DND-41 (cell line): ENCODE data around the gene GNG8.

Source experiments
- ATAC-seq: fragments of 200-7000 bp; cut with Tn5 transposase; 3 replicates; pipeline ENCODE4 v1.9.1; 2021; ENCODE audit warnings: low read depth; ENCODE audit not compliant: insufficient read depth
- DNase-seq: peaks from one replicate; pipeline ENCODE4 v3.0.0-alpha.2; 2020
- H2AFZ ChIP-seq: 2 replicates; pipeline ENCODE4 v1.6.0; 2012; ENCODE audit warnings: low read depth, low read length
- H3K27ac ChIP-seq: 2 replicates; pipeline ENCODE4 v1.5.1; 2012; ENCODE audit warnings: low read length, inconsistent platforms
- H3K27me3 ChIP-seq: fragments of 200-600 bp; sonication (generic); 2 replicates; pipeline ENCODE4 v1.6.0; 2012; ENCODE audit warnings: low read length, mild to moderate bottlenecking, inconsistent platforms; ENCODE audit not compliant: insufficient read depth, poor library complexity
- H3K36me3 ChIP-seq: 2 replicates; pipeline ENCODE4 v1.5.1; 2012; ENCODE audit warnings: low read length, inconsistent platforms; ENCODE audit not compliant: insufficient read depth
- H3K4me1 ChIP-seq: 2 replicates; pipeline ENCODE4 v1.5.1; 2012; ENCODE audit warnings: mild to moderate bottlenecking, low read length; ENCODE audit not compliant: insufficient read depth
- H3K4me2 ChIP-seq: 2 replicates; pipeline ENCODE4 v1.6.0; 2012; ENCODE audit warnings: mild to moderate bottlenecking, moderate library complexity, low read length, inconsistent platforms; ENCODE audit not compliant: insufficient read depth
- H3K4me3 ChIP-seq, 2 experiments: fragments of 200-600 bp in 1 of 2; shearing (Covaris generic) in 1 of 2; 2 replicates each; pipeline ENCODE4 v1.5.1; 2012 to 2016; ENCODE audit warnings: inconsistent platforms in 2 of 2, low read length in 2 of 2, mild to moderate bottlenecking in 2 of 2, low read depth in 1 of 2, moderate library complexity in 1 of 2
- H3K79me2 ChIP-seq: 2 replicates; pipeline ENCODE4 v1.6.0; 2012; ENCODE audit warnings: low read length, inconsistent platforms; ENCODE audit not compliant: insufficient read depth
- H3K9ac ChIP-seq: 2 replicates; pipeline ENCODE4 v1.6.0; 2012; ENCODE audit warnings: low read depth, mild to moderate bottlenecking, inconsistent platforms, low read length, moderate library complexity
- H3K9me3 ChIP-seq: 2 replicates; pipeline ENCODE4 v1.5.1; 2012; ENCODE audit warnings: low read length, moderate library complexity, mild to moderate bottlenecking, inconsistent platforms; ENCODE audit not compliant: insufficient read depth, severe bottlenecking
- H4K20me1 ChIP-seq: 2 replicates; pipeline ENCODE4 v1.6.0; 2012; ENCODE audit warnings: low read length; ENCODE audit not compliant: insufficient read depth
- CTCF ChIP-seq: IDR thresholded peaks from 2 replicates; pipeline ENCODE4 v1.5.1; 2012; ENCODE audit warnings: borderline replicate concordance, low read length, moderate library complexity, mild to moderate bottlenecking; ENCODE audit not compliant: poor library complexity, severe bottlenecking; ENCODE audit errors: extremely low read depth
- EZH2 ChIP-seq: IDR thresholded peaks from 3 replicates; pipeline ENCODE4 v1.6.1; 2012; ENCODE audit warnings: borderline replicate concordance, low read depth, mild to moderate bottlenecking, moderate library complexity, low read length, inconsistent platforms; ENCODE audit not compliant: severe bottlenecking

GNG8 gene

DNA sequence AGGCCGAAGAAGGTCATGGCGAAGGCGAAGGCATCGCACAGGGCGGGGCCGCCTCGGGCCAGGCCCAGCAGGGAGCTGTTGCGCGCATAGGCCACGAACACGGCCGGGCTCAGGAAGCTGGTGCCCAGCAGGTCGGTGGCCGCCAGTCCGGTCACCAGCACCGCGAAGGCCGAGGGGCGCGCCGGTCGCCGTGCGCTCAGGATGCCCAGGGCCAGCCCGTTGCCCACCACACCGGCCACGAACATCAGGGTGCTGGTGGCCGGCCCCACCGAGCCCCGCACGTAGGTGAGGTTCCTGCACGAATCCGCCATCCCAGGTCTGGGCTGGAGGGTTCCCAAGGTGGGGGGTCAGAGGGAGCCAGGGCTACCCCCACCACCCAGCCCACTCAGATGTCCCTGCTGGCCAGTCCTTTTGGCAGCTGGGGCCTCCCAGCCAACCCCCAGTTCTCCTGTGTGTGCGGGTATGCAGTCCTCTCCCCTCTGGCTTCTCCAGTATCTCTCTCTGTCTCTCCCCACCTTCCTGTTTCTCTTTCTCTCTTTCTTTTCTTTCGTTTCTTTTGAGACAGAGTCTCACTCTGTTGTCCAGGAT is 12.0 kb downstream of the GNG8 start:
- Histone ChIP-seq H3K36me3 (no peaks in the 10 kb centered on the region), H2AFZ (no peak overlapping the region)
- TF ChIP-seq CTCF: no peak
- no peak for TF ChIP-seq EZH2

GRCh38 chr19:46622118-46622446 is 13.9 kb downstream of the GNG8 start:
- H4K20me1 ChIP-seq: no peaks in the 10 kb centered on the region; the same call in 1 of the 2 replicates

More for the DNA sequence above, 12.0 kb downstream of the GNG8 start:
- H3K4me2 ChIP-seq: no peak overlapping the region
- no peaks in the 10 kb centered on the region for H3K79me2 ChIP-seq
- no peak overlapping the region for H3K4me3 ChIP-seq
- no peak overlapping the region for H3K27ac ChIP-seq
- no peaks in the 10 kb centered on the region for H3K27me3 ChIP-seq
- peaks cover 8% of the 10 kb centered on the region for H3K4me1 ChIP-seq
- ATAC-seq (no peak), DNase-seq (no peak)
- H3K9me3 ChIP-seq: no peaks in the 10 kb centered on the region
- no peak overlapping the region for H3K9ac ChIP-seq
- H4K20me1 ChIP-seq: no peaks in the 10 kb centered on the region

GRCh38 chr19:46621191-46622117 is 14.5 kb downstream of the GNG8 start:
- Histone ChIP-seq H3K4me1 (peaks cover 19% of the 10 kb centered on the region), H4K20me1 (no peaks in the 10 kb centered on the region; the same call in 1 of the 2 replicates), H3K27me3 (no peaks in the 10 kb centered on the region), H3K9me3 (no peaks in the 10 kb centered on the region), H3K27ac (no peak overlapping the region), H3K4me3 (no peak overlapping the region), H2AFZ (no peak overlapping the region), H3K9ac (no peak overlapping the region), H3K4me2 (no peak overlapping the region), H3K79me2 (no peaks in the 10 kb centered on the region), H3K36me3 (no peaks in the 10 kb centered on the region)
- TF ChIP-seq CTCF: peak; percentile 36
- TF ChIP-seq EZH2: no peak
- DNase-seq (no peak), ATAC-seq (no peak)

More at GRCh38 chr19:46622118-46622446, 13.9 kb downstream of the GNG8 start:
- H3K9ac ChIP-seq: no peak overlapping the region
- no peak for DNase-seq
- no peaks in the 10 kb centered on the region for H3K79me2 ChIP-seq
- H3K4me3 ChIP-seq: no peak overlapping the region
- H3K27me3 ChIP-seq: no peaks in the 10 kb centered on the region
- no peak overlapping the region for H3K4me2 ChIP-seq
- no peak overlapping the region for H2AFZ ChIP-seq
- no peaks in the 10 kb centered on the region for H3K9me3 ChIP-seq
- no peaks in the 10 kb centered on the region for H3K36me3 ChIP-seq
- no peak for ATAC-seq
- H3K27ac ChIP-seq: no peak overlapping the region
- TF ChIP-seq CTCF (no peak), EZH2 (no peak)
- H3K4me1 ChIP-seq: peaks cover 12% of the 10 kb centered on the region
